ENCODE results near the gene ALK.

GRCh38 chr2:29227935-29228675 lies 693.3 kb downstream of the ALK start:
- TF ChIP-seq, protein P1, sequence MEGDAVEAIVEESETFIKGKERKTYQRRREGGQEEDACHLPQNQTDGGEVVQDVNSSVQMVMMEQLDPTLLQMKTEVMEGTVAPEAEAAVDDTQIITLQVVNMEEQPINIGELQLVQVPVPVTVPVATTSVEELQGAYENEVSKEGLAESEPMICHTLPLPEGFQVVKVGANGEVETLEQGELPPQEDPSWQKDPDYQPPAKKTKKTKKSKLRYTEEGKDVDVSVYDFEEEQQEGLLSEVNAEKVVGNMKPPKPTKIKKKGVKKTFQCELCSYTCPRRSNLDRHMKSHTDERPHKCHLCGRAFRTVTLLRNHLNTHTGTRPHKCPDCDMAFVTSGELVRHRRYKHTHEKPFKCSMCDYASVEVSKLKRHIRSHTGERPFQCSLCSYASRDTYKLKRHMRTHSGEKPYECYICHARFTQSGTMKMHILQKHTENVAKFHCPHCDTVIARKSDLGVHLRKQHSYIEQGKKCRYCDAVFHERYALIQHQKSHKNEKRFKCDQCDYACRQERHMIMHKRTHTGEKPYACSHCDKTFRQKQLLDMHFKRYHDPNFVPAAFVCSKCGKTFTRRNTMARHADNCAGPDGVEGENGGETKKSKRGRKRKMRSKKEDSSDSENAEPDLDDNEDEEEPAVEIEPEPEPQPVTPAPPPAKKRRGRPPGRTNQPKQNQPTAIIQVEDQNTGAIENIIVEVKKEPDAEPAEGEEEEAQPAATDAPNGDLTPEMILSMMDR (IDR thresholded peaks at IDR 0.05; ENCODE audit: low read depth, low read length) = no peak
- no peak for TF ChIP-seq POLR2A (IDR thresholded peaks at IDR 0.05; ENCODE audit: extremely low read depth, insufficient read length)
- no peak for TF ChIP-seq MAX (IDR thresholded peaks at IDR 0.05; ENCODE audit: low read depth, low read length)

All from NB4 (cell line).